Measurements from ENCODE around the gene OSBPL10.
"Not testable (repeated sequence)": the region's sequence is repeated elsewhere in the genome, so short reads cannot be mapped to it uniquely, and the experiment has no call there.

OSBPL10 gene

GRCh38 chr3:31695280-31696008 is 285.6 kb downstream of the OSBPL10 start:
- DNase-seq: peak in 4 of 6 experiments; percentile 4 to 44 (median 22)

- no peak for DNase-seq
Measured at GRCh38 chr3:31693346-31693745, 287.7 kb downstream of the OSBPL10 start.

GRCh38 chr3:31692751-31693150 is 288.3 kb downstream of the OSBPL10 start:
- no peak for DNase-seq

DNA sequence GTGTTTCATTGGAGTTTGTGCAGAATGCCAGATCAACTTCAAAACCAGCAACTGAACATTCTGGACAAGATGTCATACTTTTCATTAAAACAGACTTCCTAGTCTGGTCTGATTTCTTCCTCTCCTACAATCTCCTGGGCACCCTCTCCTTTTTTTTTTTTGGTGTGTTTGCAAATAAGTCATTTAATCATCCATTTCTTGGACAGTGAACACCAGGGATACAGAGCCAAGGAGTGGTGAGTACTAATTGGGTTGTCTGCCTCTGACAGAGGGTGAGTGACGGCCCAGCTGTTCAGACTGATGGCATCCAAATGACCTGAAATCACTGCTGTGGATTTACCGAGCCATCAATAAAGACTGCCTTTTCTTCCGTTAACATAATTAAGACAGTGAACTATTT is 290.3 kb downstream of the OSBPL10 start:
- DNase-seq: no peak

GRCh38 chr3:31689523-31689922 is 291.5 kb downstream of the OSBPL10 start:
- DNase-seq: not testable (repeated sequence)

- no peak for DNase-seq
Measured at GRCh38 chr3:31688984-31689383, 292.1 kb downstream of the OSBPL10 start.

DNA sequence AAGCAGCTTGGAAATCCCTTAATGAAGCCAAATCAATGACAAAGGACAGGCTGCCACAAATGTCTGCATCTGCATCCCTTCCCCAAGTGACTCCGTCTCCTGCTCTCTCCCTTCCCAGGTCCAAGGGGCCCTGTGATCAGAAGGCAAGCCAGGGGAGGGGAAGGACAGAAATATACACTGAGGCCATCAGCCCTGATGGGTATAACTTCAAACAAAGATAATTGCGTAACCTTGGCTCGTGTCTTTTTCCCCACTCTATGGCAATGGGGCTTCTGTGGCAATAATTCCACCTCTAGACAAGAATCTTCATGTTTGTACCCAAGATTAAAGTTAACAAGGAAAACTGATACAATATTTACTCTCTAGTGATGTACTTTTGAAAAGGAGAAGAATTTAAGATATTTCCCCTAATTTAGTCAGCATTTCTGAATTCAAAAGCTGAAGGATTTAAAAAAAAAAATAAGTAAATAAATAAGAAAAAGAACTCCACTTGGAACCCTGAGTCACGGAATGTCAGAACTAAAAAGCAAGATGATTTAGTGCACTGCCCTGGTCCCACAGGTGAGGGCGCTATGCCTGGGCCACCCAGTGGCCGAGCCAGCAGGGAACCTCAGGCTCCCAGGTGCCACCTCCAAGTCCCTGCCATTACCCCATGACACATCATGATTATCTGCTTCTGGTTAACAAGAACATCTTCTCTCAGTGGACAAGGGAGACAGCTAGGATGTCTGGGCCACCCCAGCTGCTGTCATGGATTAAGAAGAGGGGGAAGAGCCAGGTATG is 293.9 kb downstream of the OSBPL10 start:
- no peak for DNase-seq

DNA sequence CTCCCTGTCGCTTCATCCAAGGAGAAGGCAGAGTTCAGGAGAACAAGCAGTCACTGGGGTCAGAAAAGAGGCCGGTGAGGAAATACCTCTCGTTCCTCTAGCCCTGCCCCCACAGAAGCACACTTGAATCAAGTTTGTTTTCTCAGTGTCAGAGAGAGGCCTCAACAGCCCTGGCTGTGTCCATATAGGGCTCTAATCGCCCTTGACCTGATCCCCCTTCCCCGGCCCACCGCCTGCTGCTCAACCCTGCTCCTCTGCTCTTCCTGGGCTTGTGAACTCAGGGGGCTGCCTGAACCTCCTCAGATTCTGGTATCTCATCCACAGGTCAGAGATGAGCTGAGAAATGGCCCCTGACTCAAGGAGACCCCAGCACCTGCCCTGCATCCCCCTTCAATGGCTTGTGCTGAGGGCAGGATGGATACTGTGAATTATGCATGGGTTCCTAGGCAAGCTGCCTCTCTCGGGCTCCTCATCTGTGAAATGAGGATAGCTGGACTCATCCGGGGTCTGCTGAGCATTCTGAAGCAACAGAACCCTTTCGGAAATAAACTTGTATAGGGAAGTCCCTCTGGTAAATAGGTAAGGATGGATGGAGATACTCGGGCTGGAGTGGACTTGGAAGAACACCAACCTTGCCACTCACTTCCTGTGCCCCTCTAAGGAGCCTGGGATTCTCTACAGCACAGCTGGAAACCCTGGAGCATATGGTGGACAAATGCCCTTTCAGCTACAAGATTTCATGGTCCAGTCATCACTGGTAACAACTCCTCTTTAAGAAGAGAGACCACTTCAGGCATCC is 300.8 kb downstream of the OSBPL10 start:
- DNase-seq: no peak

DNA sequence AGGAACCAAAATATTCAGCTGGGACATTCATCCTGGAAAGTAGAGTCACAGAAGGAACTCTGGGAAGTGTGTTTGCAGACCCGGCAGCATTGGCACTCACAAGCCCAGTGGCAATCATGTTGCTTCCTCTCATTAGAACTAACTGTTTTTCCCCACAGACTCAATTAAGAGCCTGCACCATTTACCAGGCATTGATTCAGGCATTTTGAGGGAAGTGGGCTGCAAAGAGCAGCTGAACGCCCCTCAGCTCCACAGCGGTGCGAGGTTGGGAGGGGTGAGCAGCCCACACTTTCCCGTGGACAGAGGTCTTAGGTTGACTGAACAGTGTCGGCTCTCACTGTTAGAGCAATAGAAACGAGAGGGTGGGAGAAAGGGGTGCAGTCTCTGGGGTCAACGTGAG is 304.5 kb downstream of the OSBPL10 start:
- no peak for DNase-seq

GRCh38 chr3:31673950-31674349 is 307.1 kb downstream of the OSBPL10 start:
- no peak for DNase-seq

DNA sequence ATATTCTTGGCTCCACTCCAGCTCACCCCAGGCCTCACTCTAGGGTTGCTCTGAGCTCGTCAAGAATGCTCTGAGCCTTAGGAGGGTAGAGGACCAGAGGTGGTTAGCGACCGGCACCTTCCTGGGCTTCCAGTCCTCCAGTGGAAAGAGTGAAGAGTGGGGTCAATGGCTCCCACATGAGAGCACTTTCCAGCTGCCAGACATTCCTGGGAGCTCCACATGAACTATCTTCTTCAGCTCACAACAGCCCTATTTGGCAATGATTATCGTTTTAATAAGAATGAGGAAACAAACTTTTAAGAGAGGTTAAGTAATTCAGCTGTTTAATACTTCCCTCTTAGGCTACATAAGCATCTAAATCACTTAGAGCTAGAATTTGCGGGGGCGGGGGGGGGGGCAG is 309.1 kb downstream of the OSBPL10 start:
- no peak for DNase-seq

- no peak for DNase-seq
Measured at GRCh38 chr3:31671451-31671850, 309.6 kb downstream of the OSBPL10 start.

DNA sequence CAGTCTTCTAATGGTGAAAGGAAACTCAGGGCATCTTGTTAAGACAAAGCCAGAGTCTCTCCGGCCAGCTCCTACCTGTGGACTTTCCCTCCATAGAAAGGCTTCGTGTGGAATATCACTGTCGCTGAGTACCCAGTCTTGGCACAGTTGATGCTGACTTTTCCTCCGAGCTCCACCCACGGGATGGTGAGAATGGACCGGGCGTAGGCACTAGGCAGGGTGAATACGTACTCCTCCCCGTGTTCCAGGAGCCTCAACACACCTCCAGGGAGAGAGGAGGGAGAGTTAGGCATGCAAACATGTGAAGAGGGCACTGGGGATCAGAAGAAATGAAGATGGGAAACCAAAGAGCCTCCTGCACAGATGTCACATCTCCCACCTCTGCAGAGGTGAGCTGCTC is 310.3 kb downstream of the OSBPL10 start:
- no peak for DNase-seq

GRCh38 chr3:31670136-31670535 is 310.9 kb downstream of the OSBPL10 start:
- DNase-seq: no peak

DNA sequence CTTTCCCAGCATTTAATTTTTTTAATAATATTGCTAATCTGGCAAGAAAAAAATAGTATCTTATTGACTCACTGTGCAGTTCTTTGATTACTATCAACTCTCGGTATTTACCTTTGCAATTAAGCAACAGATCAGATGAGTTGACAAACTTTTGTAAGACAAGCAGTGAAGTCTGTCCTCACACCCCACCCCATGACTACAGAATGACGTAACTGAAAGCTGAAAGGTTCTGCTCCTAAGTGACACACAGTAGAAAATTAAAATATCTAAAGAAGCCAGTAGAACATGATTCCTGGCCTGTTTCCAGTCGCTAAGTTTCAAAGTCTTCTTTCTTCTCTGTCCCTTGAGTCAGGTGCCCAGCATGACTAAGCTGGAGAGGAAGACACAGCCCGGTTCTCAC is 312.8 kb downstream of the OSBPL10 start:
- no peak for DNase-seq

GRCh38 chr3:31667582-31667981 is 313.5 kb downstream of the OSBPL10 start:
- DNase-seq: no peak

DNA sequence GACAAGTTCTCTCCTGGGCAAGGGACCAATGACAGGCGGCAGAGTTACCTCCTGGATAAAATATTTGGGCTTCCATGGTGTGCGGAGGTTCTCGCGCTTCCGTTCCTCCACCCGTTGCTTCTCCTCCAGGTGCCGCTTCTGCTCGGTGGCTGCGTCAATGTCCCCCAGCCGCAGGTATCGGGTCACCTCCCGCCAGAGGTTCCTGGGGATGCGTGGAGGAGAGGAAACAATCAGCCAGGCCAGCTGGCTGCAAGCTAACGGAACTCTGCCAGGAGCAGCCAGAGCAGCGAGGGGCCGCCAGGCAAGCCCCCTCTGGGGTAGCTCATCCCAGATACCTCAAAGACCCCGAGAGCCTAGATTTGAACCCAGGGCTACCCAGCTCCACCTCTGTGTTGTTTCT is 317.0 kb downstream of the OSBPL10 start:
- DNase-seq: no peak

DNA sequence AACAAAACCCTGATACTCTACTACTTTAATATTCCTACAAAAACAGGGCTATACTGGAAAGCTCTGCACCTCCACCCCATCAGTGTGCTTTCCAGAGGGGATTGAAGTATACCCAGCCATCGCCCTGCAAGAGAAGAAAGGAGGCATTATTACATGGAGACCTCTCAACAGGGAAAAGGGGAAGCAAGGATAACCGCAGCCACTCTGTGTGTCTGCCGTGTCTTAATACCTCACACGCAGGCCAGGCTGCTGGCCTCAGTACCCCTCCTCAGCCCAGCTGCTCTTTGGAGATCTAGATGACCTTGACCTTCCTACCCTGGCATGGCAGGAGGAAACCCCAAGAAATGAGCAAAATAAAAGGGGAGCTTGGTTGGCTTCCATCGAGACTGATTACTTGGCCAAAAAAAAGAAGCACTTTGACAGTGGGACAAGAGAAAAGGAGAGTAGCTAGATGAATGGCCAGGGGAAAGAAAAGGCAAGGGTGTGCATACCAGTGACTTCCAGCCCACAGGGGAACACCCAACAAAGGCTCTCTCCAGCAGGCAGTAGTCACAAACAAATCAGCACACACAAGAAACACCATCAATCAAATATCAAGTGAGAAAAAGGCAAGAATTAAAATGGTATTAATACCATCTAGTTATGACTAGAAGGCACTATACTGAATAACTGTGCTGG is 318.9 kb downstream of the OSBPL10 start:
- DNase-seq: no peak

DNA sequence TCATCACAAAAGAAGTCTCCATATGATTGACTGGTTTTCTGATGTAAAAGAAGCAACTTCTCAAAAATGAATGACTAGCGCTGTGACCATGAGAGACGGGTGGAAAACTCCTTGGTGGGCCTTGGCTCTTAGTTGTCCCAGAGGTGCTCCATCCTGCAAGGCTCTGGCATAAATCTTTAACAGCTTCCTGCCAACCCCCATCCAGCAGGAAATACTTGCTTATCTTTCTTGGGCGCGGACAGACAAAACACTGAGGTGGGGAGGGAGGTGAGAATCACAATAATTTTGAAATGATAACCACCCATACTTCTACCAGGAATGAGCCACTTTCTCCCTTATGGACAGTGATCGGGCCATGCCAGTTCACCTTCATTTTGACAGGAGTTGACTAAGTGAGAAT is 319.8 kb downstream of the OSBPL10 start:
- DNase-seq: no peak

DNA sequence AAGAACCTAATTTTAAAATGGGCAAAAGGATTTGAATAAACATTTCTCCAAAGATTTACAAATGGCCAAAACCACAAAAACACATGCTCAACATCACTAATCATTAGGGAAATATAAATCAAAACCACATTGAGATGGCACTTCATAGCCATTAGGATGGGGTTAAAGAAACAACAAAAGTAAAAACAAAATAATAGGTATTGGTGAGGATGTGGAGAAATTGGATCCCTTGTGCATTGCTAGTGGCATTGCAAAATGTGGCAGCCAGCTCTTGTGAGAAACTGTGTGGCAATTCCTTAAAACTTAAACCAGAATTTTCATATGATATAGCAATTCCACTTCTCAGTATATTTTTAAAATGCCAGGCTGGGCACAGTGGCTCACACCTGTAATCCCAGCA is 321.8 kb downstream of the OSBPL10 start:
- DNase-seq: no peak

- no peak for DNase-seq
Measured at GRCh38 chr3:31654998-31655397, 326.1 kb downstream of the OSBPL10 start.

- DNase-seq: no peak
Measured at GRCh38 chr3:31653464-31653863, 327.6 kb downstream of the OSBPL10 start.

- DNase-seq: no peak
Measured at GRCh38 chr3:31652296-31652695, 328.8 kb downstream of the OSBPL10 start.

All from stimulated activated naive CD4-positive, alpha-beta T cell (primary cell).